GM23248 (cell line): Measurements from ENCODE around the gene WHRN.

Source experiments
- EZH2 ChIP-seq: fragments of 200-600 bp; sonication (generic); IDR thresholded peaks from 2 replicates; pipeline ENCODE4 v1.6.1; 2018; ENCODE audit warnings: antibody characterized with exemption, mild to moderate bottlenecking; ENCODE audit not compliant: insufficient read depth, poor library complexity, severe bottlenecking
- EZH2phosphoT487 ChIP-seq: fragments of 200-600 bp; sonication (generic); IDR thresholded peaks from 2 replicates; pipeline ENCODE4 v1.6.1; 2018; ENCODE audit warnings: antibody characterized with exemption, moderate library complexity, mild to moderate bottlenecking, low read depth; ENCODE audit not compliant: insufficient read depth

DNA sequence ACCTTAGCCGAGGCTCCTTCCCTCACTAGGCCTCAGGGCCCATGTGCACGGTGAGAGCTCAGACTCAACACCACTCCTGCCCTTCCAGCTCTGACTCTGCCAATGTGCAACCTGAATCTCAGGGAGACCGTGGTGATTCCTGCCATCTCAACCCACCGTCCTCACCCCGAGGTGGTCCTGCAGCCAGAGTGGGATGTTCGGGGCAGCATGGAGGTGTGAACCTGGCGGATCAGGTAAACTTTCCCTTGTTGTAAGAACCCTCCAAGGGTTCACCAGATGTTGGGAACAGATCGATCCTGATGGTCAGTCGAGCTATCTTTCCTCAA is 117.0 kb downstream of the WHRN start:
- TF ChIP-seq EZH2phosphoT487 (no peak), EZH2 (no peak)
